Muscle of leg (tissue), 11 donors: Measurements from ENCODE around the gene PCBP1. TPM values are rescaled to one million over a fixed set of nuclear protein-coding genes. Genes with fewer than 3 reads are reported as not detected.
"Not testable (repeated sequence)": the region's sequence is repeated elsewhere in the genome, so short reads cannot be mapped to it uniquely, and the experiment has no call there.

Source experiments
- DNase-seq: peaks from one replicate; pipeline ENCODE4 v3.0.0; 2013
- H3K27ac ChIP-seq: one replicate; pipeline ENCODE4 v1.5.1; 2013; ENCODE audit warnings: mild to moderate bottlenecking, low read length, control low read depth
- H3K27me3 ChIP-seq: one replicate; pipeline ENCODE4 v1.6.1; 2013; ENCODE audit warnings: low read length; ENCODE audit not compliant: control insufficient read depth, insufficient read depth
- H3K36me3 ChIP-seq: one replicate; pipeline ENCODE4 v1.6.1; 2013; ENCODE audit warnings: low read length; ENCODE audit not compliant: control insufficient read depth, insufficient read depth
- H3K4me1 ChIP-seq: one replicate; pipeline ENCODE4 v1.6.1; 2013; ENCODE audit warnings: low read length; ENCODE audit not compliant: control insufficient read depth, insufficient read depth
- H3K4me3 ChIP-seq: one replicate; pipeline ENCODE4 v1.5.1; 2013; ENCODE audit warnings: low read length, control low read depth
- H3K9me3 ChIP-seq: replicated peaks from 2 replicates; pipeline ENCODE4 v1.6.1; 2013; ENCODE audit warnings: low read depth, low read length; ENCODE audit not compliant: control insufficient read depth
- WGBS: methylation state at CpG from one replicate; pipeline ENCODE4 v1.1.5; 2013; ENCODE audit warnings: missing lambda C conversion rate; ENCODE audit not compliant: insufficient coverage; 5-methylcytosine and 5-hydroxymethylcytosine counted together
- polyA plus RNA-seq, 8 donors: library from polyadenylated mRNA; unstranded; fragments of 120-200 nt; gene quantifications; one replicate each; pipeline versions ENCODE4 v1.2.1 to v1.2.3, GENCODE V29; 2013; ENCODE audit warnings: inconsistent platforms in 1 of 8, low replicate concordance in 1 of 8; ENCODE audit not compliant: insufficient read length in 8 of 8, insufficient read depth in 1 of 8
- total RNA-seq: library from RNA; stranded (reverse); fragments of 120-200 nt; gene quantifications from one replicate; pipeline ENCODE4 v1.2.4, GENCODE V29; 2013

Gene PCBP1
- total and polyA plus RNA-seq, 9 donors = 36.1 to 318 (median 298) TPM

- no peak for DNase-seq
- H3K27ac ChIP-seq = peak overlapping the region; percentile 98
- H3K36me3 ChIP-seq = peaks cover 21% of the 10 kb centered on the region
- no peaks in the 10 kb centered on the region for H3K9me3 ChIP-seq
- 0% methylated on average over 4 of the region's 8 CpGs for WGBS
- peak overlapping the region; percentile 89 for H3K4me3 ChIP-seq
- peaks cover 32% of the 10 kb centered on the region for H3K4me1 ChIP-seq
- no peaks in the 10 kb centered on the region for H3K27me3 ChIP-seq
Observed at GRCh38 chr2:70088598-70089219, 1.4 kb downstream of the PCBP1 start.

DNA sequence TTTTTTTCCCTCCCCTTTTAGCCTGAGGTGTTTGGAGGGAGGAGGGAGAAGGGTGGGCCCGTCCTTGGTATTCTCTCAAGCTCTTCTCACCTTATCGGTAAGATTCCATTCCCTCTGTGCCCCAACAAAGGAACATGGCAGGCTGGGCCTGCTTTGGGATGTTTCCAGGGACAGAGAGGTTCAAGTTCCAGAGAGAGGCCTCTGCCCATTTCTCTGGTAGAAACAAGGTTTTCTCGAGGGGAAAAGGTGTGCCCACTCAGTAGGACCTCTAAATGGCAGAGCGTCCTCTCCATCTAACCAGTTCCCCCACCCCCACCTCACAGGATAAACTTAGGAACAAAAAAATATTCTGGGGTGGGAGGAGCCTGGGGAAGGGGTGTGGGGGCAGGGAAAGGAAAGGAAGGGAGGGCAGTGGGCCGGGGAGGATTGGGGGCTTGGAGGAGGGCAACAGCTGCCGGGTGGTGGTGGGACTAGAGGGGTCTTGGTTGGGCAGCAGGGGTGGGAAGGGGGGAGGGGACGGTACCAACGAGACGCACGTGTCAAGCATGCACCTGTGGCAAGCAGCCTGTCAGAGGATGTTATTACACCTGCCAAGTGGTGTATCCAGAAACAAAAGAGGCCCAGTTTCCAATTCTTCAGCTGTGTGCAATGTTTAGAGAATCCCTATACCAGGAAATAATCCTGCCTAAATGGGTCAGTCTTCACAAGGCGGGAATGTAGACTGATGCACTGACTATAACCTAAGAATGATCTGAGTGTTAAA, 2.1 kb downstream of the PCBP1 start:
- Histone ChIP-seq H3K4me1 (peaks cover 35% of the 10 kb centered on the region), H3K27ac (peak overlapping the region; percentile 98), H3K36me3 (peaks cover 19% of the 10 kb centered on the region), H3K9me3 (no peaks in the 10 kb centered on the region), H3K4me3 (peak overlapping the region; percentile 89), H3K27me3 (no peaks in the 10 kb centered on the region)
- 3% methylated on average over 5 of the region's 11 CpGs for WGBS
- peak; percentile 74 for DNase-seq

- 51% methylated on average over 4 of the region's 6 CpGs for WGBS
- Histone ChIP-seq H3K9me3 (no peaks in the 10 kb centered on the region), H3K27me3 (no peaks in the 10 kb centered on the region), H3K27ac (peak overlapping the region; percentile 98), H3K36me3 (peaks cover 15% of the 10 kb centered on the region), H3K4me3 (peak overlapping the region; percentile 89), H3K4me1 (peaks cover 38% of the 10 kb centered on the region)
- DNase-seq = no peak
Observed at GRCh38 chr2:70089983-70090525, 2.8 kb downstream of the PCBP1 start.

DNA sequence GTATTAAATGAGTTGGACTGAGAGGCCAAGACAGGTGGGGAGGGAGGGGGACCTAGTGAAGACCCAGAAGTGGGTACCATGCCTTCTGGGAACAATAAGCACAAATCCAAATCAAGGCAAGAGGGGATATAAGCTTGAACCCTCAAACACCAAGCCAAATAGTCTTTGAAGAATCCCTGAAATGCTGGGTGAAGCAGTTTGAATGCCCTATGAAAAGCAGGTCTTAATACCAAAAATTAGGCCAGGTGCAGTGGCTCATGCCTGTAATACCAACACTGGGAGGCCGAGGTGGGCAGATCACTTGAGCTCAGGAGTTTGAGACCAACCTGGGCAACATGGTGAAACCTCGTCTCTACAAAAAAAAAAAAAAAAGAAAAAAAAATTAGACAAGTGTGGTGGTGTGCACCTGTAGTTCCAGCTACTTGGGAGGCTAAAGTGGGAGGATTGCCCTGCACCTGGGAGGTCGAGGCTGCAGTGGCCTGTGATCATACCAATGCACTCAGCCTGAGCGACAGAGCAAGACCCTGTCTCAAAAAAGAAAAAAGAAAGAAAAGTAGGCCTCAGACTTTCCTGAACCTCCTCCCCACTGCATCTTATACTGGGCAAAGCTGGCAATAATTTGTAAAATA, 3.5 kb downstream of the PCBP1 start:
- Histone ChIP-seq H3K27me3 (no peaks in the 10 kb centered on the region), H3K4me1 (peaks cover 38% of the 10 kb centered on the region), H3K4me3 (no peak overlapping the region), H3K36me3 (peaks cover 15% of the 10 kb centered on the region), H3K9me3 (no peaks in the 10 kb centered on the region), H3K27ac (peak overlapping the region; percentile 98)
- DNase-seq = no peak
- WGBS = 93% methylated on average over 3 of the region's 4 CpGs

GRCh38 chr2:70091364-70091763, 4.1 kb downstream of the PCBP1 start:
- Histone ChIP-seq H3K4me3 (no peak overlapping the region), H3K9me3 (no peaks in the 10 kb centered on the region), H3K27ac (peak overlapping the region; percentile 29), H3K36me3 (peaks cover 15% of the 10 kb centered on the region), H3K27me3 (no peaks in the 10 kb centered on the region), H3K4me1 (peaks cover 37% of the 10 kb centered on the region)
- no peak for DNase-seq
- 92% methylated on average over 2 of the region's 2 CpGs for WGBS

DNA sequence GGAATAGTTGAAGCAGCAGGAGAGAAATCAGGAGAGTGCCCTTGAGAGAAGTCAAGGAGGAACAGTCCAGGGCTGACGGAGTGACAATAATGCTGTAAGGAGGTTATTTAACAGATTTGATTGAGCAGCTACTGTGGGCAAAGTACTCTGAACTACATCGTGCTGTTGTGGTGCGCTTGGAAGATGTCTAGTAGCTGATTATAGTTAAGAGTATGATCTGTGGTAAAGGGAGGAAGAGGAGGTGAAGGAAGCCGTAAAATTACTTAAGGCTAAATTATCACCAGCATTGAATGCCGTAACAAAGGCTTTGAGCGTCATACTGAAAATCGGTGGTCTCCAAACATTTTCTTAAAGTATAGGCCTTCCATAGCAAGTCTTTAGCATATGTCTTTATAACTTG, 4.5 kb downstream of the PCBP1 start:
- 50% methylated on average over 1 of the region's 7 CpGs for WGBS
- peak overlapping the region; percentile 29 for H3K27ac ChIP-seq
- H3K4me1 ChIP-seq = peaks cover 37% of the 10 kb centered on the region

GRCh38 chr2:70092576-70093243, 5.4 kb downstream of the PCBP1 start:
- not testable (repeated sequence) for H3K4me3 ChIP-seq, H3K9me3 ChIP-seq, DNase-seq, H3K27ac ChIP-seq, H3K27me3 ChIP-seq
- peaks cover 37% of the 10 kb centered on the region for H3K4me1 ChIP-seq
- H3K36me3 ChIP-seq = peaks cover 15% of the 10 kb centered on the region
- WGBS = 92% methylated on average over 6 of the region's 12 CpGs

More for the DNA sequence above, 4.5 kb downstream of the PCBP1 start:
- Histone ChIP-seq H3K27me3 (no peaks in the 10 kb centered on the region), H3K4me3 (no peak overlapping the region), H3K9me3 (no peaks in the 10 kb centered on the region), H3K36me3 (peaks cover 15% of the 10 kb centered on the region)
- DNase-seq = no peak

- Histone ChIP-seq H3K4me3 (no peak overlapping the region), H3K4me1 (peaks cover 33% of the 10 kb centered on the region), H3K9me3 (no peaks in the 10 kb centered on the region), H3K27ac (peak overlapping the region; percentile 85), H3K36me3 (peaks cover 5% of the 10 kb centered on the region), H3K27me3 (no peaks in the 10 kb centered on the region)
- DNase-seq = peak; percentile 68
- WGBS = 95% methylated on average over 4 of the region's 5 CpGs
Observed at GRCh38 chr2:70094171-70094977, 7.1 kb downstream of the PCBP1 start.

DNA sequence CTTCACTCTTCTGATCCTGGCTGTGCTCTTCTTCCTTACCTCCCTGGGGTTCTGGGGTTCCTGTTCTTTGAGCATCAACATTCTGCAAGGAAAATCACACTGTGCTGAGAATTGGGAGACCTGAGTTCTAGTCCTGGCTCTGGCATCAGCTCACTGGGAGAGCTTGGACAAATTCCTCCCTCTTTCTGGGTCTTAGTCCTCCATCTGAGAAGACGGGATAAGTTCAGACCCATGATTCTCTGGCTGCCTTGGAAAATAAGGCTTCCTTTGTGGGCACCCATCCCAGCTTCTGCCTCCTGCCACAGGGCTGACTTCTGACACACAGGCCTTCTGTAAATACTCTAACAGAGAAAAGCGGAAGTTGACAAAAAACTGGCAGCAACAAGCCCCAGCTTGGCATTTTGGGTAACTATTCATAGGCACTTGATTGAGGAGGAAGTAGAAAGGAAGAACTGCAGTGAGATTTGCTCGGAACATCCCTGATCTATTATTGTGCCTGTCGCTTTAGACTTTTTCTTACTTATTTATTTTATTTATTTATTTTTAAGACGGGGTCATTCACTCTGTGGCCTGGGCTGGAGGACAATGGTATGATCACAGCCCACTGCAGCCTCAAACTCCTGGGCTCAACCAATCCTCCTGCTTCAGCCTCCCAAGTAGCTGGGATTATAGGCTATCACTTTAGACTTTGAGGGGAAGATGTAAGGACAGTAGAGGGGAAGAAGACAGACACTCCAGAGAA, 7.9 kb downstream of the PCBP1 start:
- Histone ChIP-seq H3K4me1 (peaks cover 25% of the 10 kb centered on the region), H3K4me3 (no peak overlapping the region), H3K27ac (peak overlapping the region; percentile 85), H3K9me3 (no peaks in the 10 kb centered on the region), H3K36me3 (peaks cover 4% of the 10 kb centered on the region), H3K27me3 (no peaks in the 10 kb centered on the region)
- peak; percentile 87 for DNase-seq
- WGBS = 43% methylated on average over 1 of the region's 5 CpGs
